Subcutaneous adipose tissue (tissue), 4 donors: ENCODE measurements around the gene PPP1CC. TPM values are rescaled to one million over a fixed set of nuclear protein-coding genes. Genes with fewer than 3 reads are reported as not detected.

ENCODE experiments used
- total RNA-seq, 4 donors: library from RNA; depleted of rRNA; stranded (reverse); fragments of >200 nt; gene quantifications; one replicate each; pipeline ENCODE4 v1.1.0, GENCODE V29; 2016
- TF ChIP-seq, protein P1 (sequence below): fragments of 450-650 bp; IDR thresholded peaks from one replicate; pipeline ENCODE4 v1.5.1; 2016; ENCODE audit warnings: low read depth, mild to moderate bottlenecking, control low read depth, antibody characterized with exemption, moderate library complexity

The PPP1CC gene
- total RNA-seq: 100 to 1,000 TPM; 103 to 173 (median 118) TPM

DNA sequence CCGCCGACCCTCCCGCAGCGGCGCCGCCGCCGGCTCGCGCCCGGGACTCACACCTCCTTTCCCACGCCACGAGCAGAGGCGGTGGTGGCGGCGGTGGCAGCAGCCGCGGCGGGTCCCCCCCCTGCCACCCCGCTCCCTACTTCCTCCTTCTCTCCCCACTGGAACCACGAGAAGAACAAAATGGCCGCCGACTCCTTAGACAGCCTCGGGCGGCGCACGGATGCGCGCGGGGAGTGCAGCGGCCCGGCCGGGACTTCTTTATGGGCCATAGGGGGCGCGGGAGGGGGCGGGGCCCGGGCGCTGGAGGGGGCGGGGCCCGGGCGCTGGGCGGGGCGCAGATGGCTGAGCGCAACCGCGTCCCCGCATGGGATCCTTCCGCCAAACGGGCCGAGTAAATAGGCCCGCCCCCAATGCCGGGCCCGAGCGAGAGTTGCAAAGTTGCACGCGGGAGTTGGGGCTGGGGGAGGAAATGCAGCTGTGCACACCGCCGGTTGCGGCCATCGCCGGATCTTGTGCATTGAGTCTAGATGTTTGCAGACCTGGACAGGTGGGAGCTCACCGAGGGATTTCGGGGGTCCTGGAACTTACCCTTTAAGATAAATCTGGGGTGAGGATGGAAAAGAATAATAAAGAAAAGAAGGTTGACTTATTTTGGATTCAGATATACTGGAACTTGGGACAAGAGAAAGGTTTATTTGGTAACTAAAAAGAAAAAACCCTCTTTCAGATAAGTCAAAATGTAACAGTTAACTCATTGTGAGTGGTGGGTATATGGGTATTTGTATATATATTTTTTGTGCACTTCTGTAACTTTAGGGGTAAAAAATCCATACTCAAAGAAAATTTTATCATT is at the start of gene PPP1CC:
Gene PPP1CC (minus strand): TSS at position 174 of the 853 bp plus-strand sequence. CDS start 184 bp downstream, outside the sequence.
- TF ChIP-seq, protein P1, sequence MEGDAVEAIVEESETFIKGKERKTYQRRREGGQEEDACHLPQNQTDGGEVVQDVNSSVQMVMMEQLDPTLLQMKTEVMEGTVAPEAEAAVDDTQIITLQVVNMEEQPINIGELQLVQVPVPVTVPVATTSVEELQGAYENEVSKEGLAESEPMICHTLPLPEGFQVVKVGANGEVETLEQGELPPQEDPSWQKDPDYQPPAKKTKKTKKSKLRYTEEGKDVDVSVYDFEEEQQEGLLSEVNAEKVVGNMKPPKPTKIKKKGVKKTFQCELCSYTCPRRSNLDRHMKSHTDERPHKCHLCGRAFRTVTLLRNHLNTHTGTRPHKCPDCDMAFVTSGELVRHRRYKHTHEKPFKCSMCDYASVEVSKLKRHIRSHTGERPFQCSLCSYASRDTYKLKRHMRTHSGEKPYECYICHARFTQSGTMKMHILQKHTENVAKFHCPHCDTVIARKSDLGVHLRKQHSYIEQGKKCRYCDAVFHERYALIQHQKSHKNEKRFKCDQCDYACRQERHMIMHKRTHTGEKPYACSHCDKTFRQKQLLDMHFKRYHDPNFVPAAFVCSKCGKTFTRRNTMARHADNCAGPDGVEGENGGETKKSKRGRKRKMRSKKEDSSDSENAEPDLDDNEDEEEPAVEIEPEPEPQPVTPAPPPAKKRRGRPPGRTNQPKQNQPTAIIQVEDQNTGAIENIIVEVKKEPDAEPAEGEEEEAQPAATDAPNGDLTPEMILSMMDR: no peak

DNA sequence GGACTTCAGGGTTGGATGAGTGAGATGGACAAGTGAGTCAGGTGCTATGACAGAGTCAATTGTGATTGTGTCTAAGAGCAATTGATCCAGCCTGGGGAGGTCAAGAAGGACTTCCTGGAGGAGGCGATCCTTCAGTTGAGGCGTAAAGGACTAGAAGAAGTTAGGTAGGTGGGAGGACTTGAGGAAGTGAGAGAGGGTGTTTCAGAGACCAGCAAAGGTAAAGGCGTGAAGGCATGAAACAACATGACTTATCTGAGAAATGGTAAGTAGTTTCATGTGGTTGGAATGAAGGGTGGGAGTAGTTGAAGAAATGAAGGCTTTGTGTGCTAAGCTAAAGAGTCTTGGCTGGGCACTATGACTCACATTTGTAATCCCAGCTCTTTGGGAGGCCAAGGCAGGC is 48.9 kb upstream of the PPP1CC start:
- TF ChIP-seq, protein P1: no peak

DNA sequence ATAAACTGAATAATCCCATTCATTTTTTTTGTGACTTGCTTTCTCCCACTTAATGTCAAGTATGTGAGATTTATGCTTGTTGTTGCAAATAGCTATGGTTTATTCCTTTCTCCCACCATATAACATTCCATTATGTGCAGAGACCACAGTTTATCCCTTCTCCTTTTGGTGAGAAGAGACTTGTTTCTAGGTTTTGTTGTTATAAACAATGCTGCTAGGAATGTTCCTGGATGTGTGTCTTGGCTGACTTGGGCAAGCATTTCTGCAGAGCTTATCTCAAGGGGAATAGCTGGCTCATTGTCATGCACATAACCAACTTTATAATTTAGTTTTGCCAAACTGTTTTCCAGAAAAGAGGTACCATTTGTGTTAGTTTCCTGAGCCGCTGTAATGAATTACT is 47.6 kb upstream of the PPP1CC start:
- TF ChIP-seq, protein P1: no peak

DNA sequence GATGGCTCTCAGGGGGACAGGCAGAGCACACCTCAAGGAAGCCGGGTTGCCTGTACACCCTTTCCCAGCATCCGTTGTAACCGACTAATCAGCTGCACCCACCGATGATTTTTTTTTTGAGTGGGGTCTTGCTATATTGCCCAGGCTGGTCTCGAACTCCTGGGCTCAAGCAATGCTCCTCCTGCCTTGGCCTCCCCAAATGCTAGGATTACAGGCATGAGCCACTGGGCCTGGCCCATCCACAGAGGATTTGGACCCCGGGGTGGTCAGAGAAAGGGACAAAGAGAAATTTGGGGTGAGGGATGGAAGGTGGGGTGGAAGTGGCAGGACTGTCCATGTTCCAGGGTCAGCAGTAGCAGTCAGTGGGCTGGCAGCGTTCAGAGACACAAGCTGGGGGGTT is 43.3 kb upstream of the PPP1CC start:
- TF ChIP-seq, protein P1: no peak

DNA sequence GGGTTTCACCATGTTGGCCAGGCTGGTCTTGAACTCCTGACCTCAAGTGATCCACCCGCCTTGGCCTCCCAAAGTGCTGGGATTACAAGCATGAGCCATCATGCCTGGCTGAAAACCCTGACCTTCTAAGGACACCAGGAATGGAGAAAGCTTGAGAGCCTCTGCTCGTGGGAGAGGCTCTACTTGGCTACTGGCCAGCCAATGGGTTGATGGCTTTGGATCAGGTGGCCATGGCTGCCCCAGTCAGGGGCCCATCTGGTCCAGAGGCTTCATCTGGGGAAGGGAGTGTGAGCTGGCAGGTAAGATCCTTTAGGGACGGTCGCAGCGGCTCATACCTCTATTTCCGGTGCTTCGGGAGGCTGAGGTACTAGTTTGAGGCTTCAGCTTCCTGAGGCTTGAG is 42.5 kb upstream of the PPP1CC start:
- TF ChIP-seq, protein P1: no peak

DNA sequence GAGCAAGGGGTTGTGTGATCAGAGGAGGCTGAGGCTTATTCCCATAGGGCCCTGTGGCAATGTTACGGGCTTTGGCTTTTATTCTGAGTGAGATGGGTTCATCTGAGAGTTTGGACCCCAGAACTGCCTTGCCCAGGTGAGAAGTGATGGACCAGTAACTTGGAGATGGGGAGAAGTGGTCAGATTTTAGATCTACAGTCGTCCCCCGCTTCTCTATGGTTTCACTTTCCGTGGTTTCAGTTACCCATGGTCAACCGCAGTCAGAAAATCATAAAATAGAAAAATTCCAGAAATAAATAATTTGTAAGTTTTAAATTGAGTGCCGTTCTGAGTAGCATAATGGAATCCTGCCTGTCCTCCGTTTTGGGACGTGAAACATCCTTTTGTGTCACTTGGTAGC is 40.2 kb upstream of the PPP1CC start:
- TF ChIP-seq, protein P1: no peak

DNA sequence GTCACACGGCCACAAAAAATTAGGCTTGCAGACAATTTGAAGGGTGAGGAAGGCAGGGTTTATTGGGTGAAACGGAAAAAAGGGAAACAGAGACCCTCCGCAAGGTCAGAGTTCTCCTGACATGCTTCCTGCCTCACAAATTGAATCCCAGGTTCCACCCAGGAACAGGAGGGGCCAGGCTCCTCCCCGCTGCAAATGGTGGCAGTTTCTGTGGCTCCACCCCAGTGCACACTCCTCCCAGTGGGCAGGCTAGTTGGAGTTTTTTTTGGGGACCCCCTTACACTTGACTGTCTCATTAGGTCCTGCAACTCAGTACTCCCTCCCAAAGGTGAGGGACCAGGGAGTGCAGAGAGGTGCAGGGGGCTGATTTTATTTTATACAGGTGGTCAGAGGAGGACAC is 39.4 kb upstream of the PPP1CC start:
- TF ChIP-seq, protein P1: no peak
